ENCODE results near the gene CFAP47. TPM values are rescaled to one million over a fixed set of nuclear protein-coding genes. Genes with fewer than 3 reads are reported as not detected.

Gene CFAP47
- total RNA-seq, 1 donor from 2014 or later: 4.1 TPM

DNA sequence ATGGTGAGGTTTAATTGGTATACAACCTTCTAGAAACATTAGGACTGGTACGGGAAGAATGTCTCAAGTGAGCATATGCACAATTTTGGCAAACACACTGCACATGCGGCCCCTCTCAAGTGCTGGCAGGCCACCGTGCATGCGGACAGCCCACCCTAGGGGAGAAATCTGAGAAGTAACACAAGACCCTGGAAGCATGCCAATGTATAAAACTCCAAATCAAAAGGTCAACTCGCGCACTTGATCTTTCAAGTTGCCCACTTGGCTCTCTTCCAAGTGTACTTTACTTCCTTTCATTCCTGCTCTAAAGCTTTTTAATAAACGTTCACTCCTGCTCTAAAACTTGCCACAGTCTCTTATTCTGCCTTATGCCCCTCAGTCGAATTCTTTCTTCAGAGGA, 488.3 kb downstream of the CFAP47 start:
- H3K36me3 ChIP-seq: no peaks in the 10 kb centered on the region
- H3K27me3 ChIP-seq (ENCODE audit: low read depth): no peaks in the 10 kb centered on the region
- H3K4me1 ChIP-seq: no peaks in the 10 kb centered on the region
- no peak overlapping the region for H3K27ac ChIP-seq
- H3K9me3 ChIP-seq: no peaks in the 10 kb centered on the region
- TF ChIP-seq, protein P1, sequence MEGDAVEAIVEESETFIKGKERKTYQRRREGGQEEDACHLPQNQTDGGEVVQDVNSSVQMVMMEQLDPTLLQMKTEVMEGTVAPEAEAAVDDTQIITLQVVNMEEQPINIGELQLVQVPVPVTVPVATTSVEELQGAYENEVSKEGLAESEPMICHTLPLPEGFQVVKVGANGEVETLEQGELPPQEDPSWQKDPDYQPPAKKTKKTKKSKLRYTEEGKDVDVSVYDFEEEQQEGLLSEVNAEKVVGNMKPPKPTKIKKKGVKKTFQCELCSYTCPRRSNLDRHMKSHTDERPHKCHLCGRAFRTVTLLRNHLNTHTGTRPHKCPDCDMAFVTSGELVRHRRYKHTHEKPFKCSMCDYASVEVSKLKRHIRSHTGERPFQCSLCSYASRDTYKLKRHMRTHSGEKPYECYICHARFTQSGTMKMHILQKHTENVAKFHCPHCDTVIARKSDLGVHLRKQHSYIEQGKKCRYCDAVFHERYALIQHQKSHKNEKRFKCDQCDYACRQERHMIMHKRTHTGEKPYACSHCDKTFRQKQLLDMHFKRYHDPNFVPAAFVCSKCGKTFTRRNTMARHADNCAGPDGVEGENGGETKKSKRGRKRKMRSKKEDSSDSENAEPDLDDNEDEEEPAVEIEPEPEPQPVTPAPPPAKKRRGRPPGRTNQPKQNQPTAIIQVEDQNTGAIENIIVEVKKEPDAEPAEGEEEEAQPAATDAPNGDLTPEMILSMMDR (IDR thresholded peaks at IDR 0.05): no peak
- intact Hi-C loops (cut with DNase I): no loop called here
- no peak for DNase-seq
- H3K4me3 ChIP-seq: no peak overlapping the region
- no peak for ATAC-seq

DNA sequence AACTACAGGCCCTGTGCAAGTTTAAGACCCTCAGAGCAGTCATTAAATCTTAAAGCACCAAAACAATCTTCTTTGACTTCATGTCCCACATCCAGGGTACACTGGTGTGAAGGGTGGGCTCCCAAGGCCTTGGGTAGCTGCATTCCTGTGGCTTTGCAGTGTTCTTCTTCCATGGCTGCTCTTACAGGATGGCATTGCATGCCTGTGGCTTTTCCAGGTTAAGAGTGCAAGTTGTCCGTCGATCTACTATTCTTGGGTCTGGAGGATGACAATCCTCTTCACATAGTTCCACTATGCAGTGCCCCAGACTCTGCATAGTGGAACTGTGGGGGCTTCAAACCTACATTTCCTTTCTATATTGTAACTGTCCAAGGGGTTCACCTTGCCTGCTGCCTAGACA, 494.5 kb downstream of the CFAP47 start:
- no peaks in the 10 kb centered on the region for H3K36me3 ChIP-seq
- TF ChIP-seq, protein P1 (IDR thresholded peaks at IDR 0.05): no peak
- ATAC-seq (no peak), DNase-seq (no peak)
- H3K9me3 ChIP-seq: no peaks in the 10 kb centered on the region
- intact Hi-C loops (cut with DNase I): no loop called here
- no peak overlapping the region for H3K27ac ChIP-seq
- no peaks in the 10 kb centered on the region for H3K4me1 ChIP-seq
- H3K27me3 ChIP-seq (ENCODE audit: low read depth): no peaks in the 10 kb centered on the region
- H3K4me3 ChIP-seq: no peak overlapping the region

DNA sequence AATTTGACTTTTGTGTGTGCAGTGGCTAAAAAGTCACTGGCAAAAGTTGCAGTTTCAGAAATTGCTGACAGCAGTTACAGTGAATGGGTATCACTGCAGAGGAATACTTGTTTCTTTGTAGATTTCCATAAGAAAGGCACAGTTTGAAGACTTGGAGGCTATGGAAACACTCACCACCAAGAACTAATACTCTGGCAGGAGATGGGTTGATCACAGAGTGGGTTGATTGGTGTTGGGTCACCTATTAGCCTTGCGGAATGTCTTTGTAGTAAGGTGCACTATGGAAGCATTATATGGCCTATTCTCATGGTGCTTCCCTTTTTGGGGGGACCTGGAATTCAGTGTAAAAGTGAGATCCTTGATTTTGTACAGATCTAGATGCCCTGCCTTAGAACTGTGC, 502.8 kb downstream of the CFAP47 start:
- H3K27me3 ChIP-seq (ENCODE audit: low read depth): no peaks in the 10 kb centered on the region
- intact Hi-C loops (cut with DNase I): no loop called here

DNA sequence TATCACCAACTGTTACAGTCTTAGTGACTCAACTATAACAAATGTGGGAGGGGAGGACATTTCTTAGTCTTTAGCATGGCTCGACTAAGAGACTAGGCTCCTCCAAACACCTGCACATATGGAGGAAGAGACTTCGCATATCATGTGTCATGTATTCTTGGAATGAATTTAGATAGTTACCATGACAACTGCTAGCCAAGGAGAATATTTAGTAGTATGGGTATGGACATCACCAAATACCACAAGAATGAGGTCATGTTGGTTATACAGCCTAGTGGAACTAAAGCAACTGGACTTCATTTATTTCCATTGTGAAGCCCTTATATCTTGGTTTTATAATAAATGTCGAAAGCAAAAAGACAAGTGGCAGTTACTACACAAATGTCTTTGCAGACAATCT, 512.3 kb downstream of the CFAP47 start:
- ATAC-seq (no peak), DNase-seq (no peak)
- Histone ChIP-seq H3K27ac (no peak overlapping the region), H3K9me3 (no peaks in the 10 kb centered on the region), H3K27me3 (ENCODE audit: low read depth) (no peaks in the 10 kb centered on the region), H3K4me1 (no peaks in the 10 kb centered on the region), H3K36me3 (no peaks in the 10 kb centered on the region), H3K4me3 (no peak overlapping the region)
- TF ChIP-seq, protein P1 (IDR thresholded peaks at IDR 0.05): no peak
- intact Hi-C loops (cut with DNase I): no loop called here

More for the DNA sequence above, 502.8 kb downstream of the CFAP47 start:
- ATAC-seq (no peak), DNase-seq (no peak)
- TF ChIP-seq, protein P1 (IDR thresholded peaks at IDR 0.05): no peak
- no peaks in the 10 kb centered on the region for H3K4me1 ChIP-seq
- no peak overlapping the region for H3K4me3 ChIP-seq
- H3K27ac ChIP-seq: no peak overlapping the region
- no peaks in the 10 kb centered on the region for H3K36me3 ChIP-seq
- H3K9me3 ChIP-seq: no peaks in the 10 kb centered on the region

DNA sequence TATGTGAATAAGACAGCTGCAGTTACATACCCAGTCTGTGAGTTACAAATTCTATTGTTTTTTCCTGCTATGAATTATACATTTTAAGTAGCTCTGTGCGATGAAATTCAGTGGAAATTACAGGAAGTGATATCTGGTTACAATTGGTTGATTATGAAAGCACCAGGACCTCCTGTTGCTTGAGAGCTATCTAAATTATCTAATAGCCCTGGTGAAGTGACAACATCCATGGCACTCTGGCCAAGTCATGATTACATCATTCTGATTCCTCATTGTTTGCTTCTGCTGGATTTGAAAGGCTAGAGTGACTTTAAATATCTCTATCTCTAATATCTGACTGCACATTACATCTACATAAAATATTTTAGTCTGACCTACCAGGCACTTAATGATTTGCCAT, 515.0 kb downstream of the CFAP47 start:
- Histone ChIP-seq H3K4me3 (no peak overlapping the region), H3K9me3 (no peaks in the 10 kb centered on the region), H3K4me1 (no peaks in the 10 kb centered on the region), H3K27ac (no peak overlapping the region), H3K27me3 (ENCODE audit: low read depth) (no peaks in the 10 kb centered on the region), H3K36me3 (no peaks in the 10 kb centered on the region)
- TF ChIP-seq, protein P1 (IDR thresholded peaks at IDR 0.05): no peak
- intact Hi-C loops (cut with DNase I): no loop called here
- no peak for DNase-seq
- ATAC-seq: no peak

Other genes with a start within 250 kb of the CFAP47 start
- not detected for gene MAGEB16, start 121.4 kb upstream of the CFAP47 start, total RNA-seq